HEK293T (cell line): ENCODE data around the gene CDYL2.
"Not testable (repeated sequence)": the region's sequence is repeated elsewhere in the genome, so short reads cannot be mapped to it uniquely, and the experiment has no call there.

Experiments
- CTCF ChIA-PET: fragments of 350-600 bp; formaldehyde crosslinking; extraction: SDS; loops from one replicate; lab custom pipeline; 2021; ENCODE audit warnings: antibody characterized with exemption, inconsistent platforms; lab: Yijun Ruan, JAX
- POLR2A ChIA-PET: fragments of 350-600 bp; formaldehyde crosslinking; extraction: SDS; loops from one replicate; lab custom pipeline; 2020; ENCODE audit warnings: antibody characterized with exemption, inconsistent platforms; lab: Yijun Ruan, JAX
- DNase-seq: peaks from one replicate; pipeline ENCODE4 v3.0.0; 2012; ENCODE audit warnings: mixed read lengths; ENCODE audit errors: extremely low spot score
- ARNT ChIP-seq: fragments of 450-650 bp; IDR thresholded peaks from 2 replicates; pipeline ENCODE4 v1.6.1; 2017; ENCODE audit warnings: mild to moderate bottlenecking
- BHLHE40 ChIP-seq: fragments of 450-650 bp; IDR thresholded peaks from 2 replicates; pipeline ENCODE4 v1.6.1; 2016; ENCODE audit warnings: mild to moderate bottlenecking, moderate library complexity, borderline replicate concordance
- CTBP1 ChIP-seq: fragments of 450-650 bp; IDR thresholded peaks from 2 replicates; pipeline ENCODE4 v1.6.1; 2016; ENCODE audit warnings: borderline replicate concordance
- ELF4 ChIP-seq: fragments of 450-650 bp; IDR thresholded peaks from 2 replicates; pipeline ENCODE4 v1.6.1; 2017; ENCODE audit warnings: antibody characterized with exemption
- FOXA1 ChIP-seq: fragments of 450-650 bp; IDR thresholded peaks from 2 replicates; pipeline ENCODE4 v1.6.1; 2016; ENCODE audit warnings: mild to moderate bottlenecking
- FOXK2 ChIP-seq: fragments of 450-650 bp; IDR thresholded peaks from 2 replicates; pipeline ENCODE4 v1.6.1; 2016; ENCODE audit warnings: mild to moderate bottlenecking
- FOXM1 ChIP-seq: fragments of 450-650 bp; IDR thresholded peaks from 2 replicates; pipeline ENCODE4 v1.6.1; 2017; ENCODE audit warnings: mild to moderate bottlenecking, borderline replicate concordance
- HDGF ChIP-seq: fragments of 450-650 bp; IDR thresholded peaks from 2 replicates; pipeline ENCODE4 v1.6.1; 2017; ENCODE audit warnings: antibody characterized with exemption, borderline replicate concordance
- L3MBTL2 ChIP-seq: fragments of 450-650 bp; conservative IDR thresholded peaks from 2 replicates; pipeline ENCODE4 v1.6.1; 2016; ENCODE audit warnings: mild to moderate bottlenecking
- LEF1 ChIP-seq: fragments of 450-650 bp; IDR thresholded peaks from 2 replicates; pipeline ENCODE4 v1.6.1; 2017; ENCODE audit warnings: mild to moderate bottlenecking, borderline replicate concordance
- NFRKB ChIP-seq: fragments of 450-650 bp; IDR thresholded peaks from 2 replicates; pipeline ENCODE4 v1.6.1; 2016; ENCODE audit warnings: mild to moderate bottlenecking, moderate library complexity
- PKNOX1 ChIP-seq: fragments of 450-650 bp; IDR thresholded peaks from 2 replicates; pipeline ENCODE4 v1.6.1; 2016
- SP1 ChIP-seq: fragments of 450-650 bp; IDR thresholded peaks from 2 replicates; pipeline ENCODE4 v1.6.1; 2017
- SUZ12 ChIP-seq: fragments of 450-650 bp; IDR thresholded peaks from 2 replicates; pipeline ENCODE4 v1.6.1; 2016; ENCODE audit warnings: mild to moderate bottlenecking
- TARDBP ChIP-seq: fragments of 450-650 bp; IDR thresholded peaks from 2 replicates; pipeline ENCODE4 v1.6.1; 2016
- ZNF384 ChIP-seq: fragments of 450-650 bp; IDR thresholded peaks from 2 replicates; pipeline ENCODE4 v1.6.1; 2016

Gene CDYL2

GRCh38 chr16:80741724-80742123 lies 62.7 kb downstream of the CDYL2 start:
- no peak for TF ChIP-seq ELF4
- no peak for TF ChIP-seq TARDBP
- TF ChIP-seq PKNOX1, result no peak
- TF ChIP-seq FOXA1, result no peak
- TF ChIP-seq HDGF, result no peak
- TF ChIP-seq NFRKB, result no peak
- no peak for TF ChIP-seq ZNF384
- no peak for TF ChIP-seq SP1
- CTCF ChIA-PET, result no interaction called here
- DNase-seq, result no peak

GRCh38 chr16:80739523-80739922 lies 64.9 kb downstream of the CDYL2 start:
- ChIA-PET POLR2A (no interaction called here), CTCF (no interaction called here)
- no peak for TF ChIP-seq NFRKB
- TF ChIP-seq LEF1, result no peak
- TF ChIP-seq FOXK2, result no peak
- TF ChIP-seq CTBP1, result no peak
- no peak for TF ChIP-seq ZNF384
- no peak for TF ChIP-seq FOXA1
- no peak for TF ChIP-seq L3MBTL2
- TF ChIP-seq ARNT, result no peak
- TF ChIP-seq PKNOX1, result no peak
- no peak for TF ChIP-seq FOXM1
- no peak for TF ChIP-seq ELF4
- no peak for TF ChIP-seq BHLHE40
- no peak for TF ChIP-seq HDGF
- TF ChIP-seq TARDBP, result no peak
- TF ChIP-seq SUZ12, result no peak
- DNase-seq, result no peak

More at GRCh38 chr16:80741724-80742123, 62.7 kb downstream of the CDYL2 start:
- POLR2A ChIA-PET, result no interaction called here

- POLR2A ChIA-PET, result no interaction called here
- CTCF ChIA-PET, result no interaction called here
- TF ChIP-seq LEF1 (no peak), TARDBP (no peak)
- DNase-seq, result no peak
Measured at GRCh38 chr16:80738521-80738920, 65.9 kb downstream of the CDYL2 start.

GRCh38 chr16:80735846-80736245 lies 68.6 kb downstream of the CDYL2 start:
- ChIA-PET CTCF (no interaction called here), POLR2A (no interaction called here)
- DNase-seq, result no peak
- TF ChIP-seq BHLHE40 (no peak), TARDBP (no peak), NFRKB (no peak), FOXK2 (no peak), ZNF384 (no peak), FOXA1 (no peak), ELF4 (no peak), LEF1 (no peak), FOXM1 (no peak), ARNT (no peak), PKNOX1 (no peak)

GRCh38 chr16:80733407-80733806 lies 71.0 kb downstream of the CDYL2 start:
- CTCF ChIA-PET, result no interaction called here
- no peak for DNase-seq
- POLR2A ChIA-PET, result no interaction called here
- TF ChIP-seq ARNT (no peak), ELF4 (no peak), FOXK2 (no peak), TARDBP (no peak), FOXM1 (no peak), PKNOX1 (no peak), NFRKB (no peak), ZNF384 (no peak), SP1 (no peak), BHLHE40 (no peak), LEF1 (no peak), SUZ12 (no peak), HDGF (no peak), FOXA1 (no peak), CTBP1 (no peak), L3MBTL2 (no peak)

- POLR2A ChIA-PET, result no interaction called here
- CTCF ChIA-PET, result no interaction called here
- TF ChIP-seq FOXA1 (no peak), ZNF384 (no peak)
- DNase-seq, result no peak
Measured at GRCh38 chr16:80731915-80732314, 72.5 kb downstream of the CDYL2 start.

- POLR2A ChIA-PET, CTCF ChIA-PET, DNase-seq: not testable (repeated sequence)
Measured at GRCh38 chr16:80727066-80727763, 77.2 kb downstream of the CDYL2 start.
